Stomach (tissue), 4 donors: ENCODE results near the gene IER5L.

Source experiments
- POLR2A ChIP-seq, 4 donors: fragments of 450-650 bp; IDR thresholded peaks; one replicate each; pipeline ENCODE4 v1.6.1; 2016; ENCODE audit warnings: antibody characterized with exemption in 4 of 4, control low read depth in 2 of 4, mild to moderate bottlenecking in 1 of 4, moderate library complexity in 1 of 4
- TF ChIP-seq, protein P1 (sequence below), 7 experiments: fragments of 450-650 bp in 4 of 7; fragments of 200-600 bp in 3 of 7; sonication (generic) in 3 of 7; IDR thresholded peaks; one replicate each; pipeline ENCODE4 v1.5.1; 2016 to 2019; ENCODE audit warnings: antibody characterized with exemption in 7 of 7, control low read depth in 2 of 7, mild to moderate bottlenecking in 1 of 7

DNA sequence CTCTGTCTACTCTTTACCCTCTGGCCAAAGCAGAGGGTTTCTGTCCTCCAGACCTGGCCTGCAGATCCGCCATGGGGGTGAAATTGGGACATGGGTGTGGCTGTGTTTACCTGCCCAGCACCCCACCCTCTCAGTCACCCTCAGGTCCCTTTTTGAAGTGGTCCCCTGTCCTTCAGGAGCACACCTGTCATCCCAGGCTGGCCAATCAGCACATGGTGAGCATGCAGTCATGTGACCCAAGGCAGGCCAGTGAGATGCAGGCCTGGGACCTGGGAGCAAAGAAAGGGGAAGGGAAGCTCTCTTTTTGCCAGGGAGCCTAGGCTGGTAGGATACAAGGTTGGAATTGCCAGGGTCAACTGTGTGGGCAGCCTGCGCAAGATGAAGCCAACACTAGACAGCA lies 28.3 kb upstream of the IER5L start:
- TF ChIP-seq, protein P1, sequence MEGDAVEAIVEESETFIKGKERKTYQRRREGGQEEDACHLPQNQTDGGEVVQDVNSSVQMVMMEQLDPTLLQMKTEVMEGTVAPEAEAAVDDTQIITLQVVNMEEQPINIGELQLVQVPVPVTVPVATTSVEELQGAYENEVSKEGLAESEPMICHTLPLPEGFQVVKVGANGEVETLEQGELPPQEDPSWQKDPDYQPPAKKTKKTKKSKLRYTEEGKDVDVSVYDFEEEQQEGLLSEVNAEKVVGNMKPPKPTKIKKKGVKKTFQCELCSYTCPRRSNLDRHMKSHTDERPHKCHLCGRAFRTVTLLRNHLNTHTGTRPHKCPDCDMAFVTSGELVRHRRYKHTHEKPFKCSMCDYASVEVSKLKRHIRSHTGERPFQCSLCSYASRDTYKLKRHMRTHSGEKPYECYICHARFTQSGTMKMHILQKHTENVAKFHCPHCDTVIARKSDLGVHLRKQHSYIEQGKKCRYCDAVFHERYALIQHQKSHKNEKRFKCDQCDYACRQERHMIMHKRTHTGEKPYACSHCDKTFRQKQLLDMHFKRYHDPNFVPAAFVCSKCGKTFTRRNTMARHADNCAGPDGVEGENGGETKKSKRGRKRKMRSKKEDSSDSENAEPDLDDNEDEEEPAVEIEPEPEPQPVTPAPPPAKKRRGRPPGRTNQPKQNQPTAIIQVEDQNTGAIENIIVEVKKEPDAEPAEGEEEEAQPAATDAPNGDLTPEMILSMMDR (IDR thresholded peaks at IDR 0.05), result no peak
- no peak for TF ChIP-seq POLR2A (IDR thresholded peaks at IDR 0.05)
